BLaER1 treated with 17β-estradiol and CSF1 and Interleukin-3, amounts not matched to agents 10 nM and 100 nM (cell line): ENCODE results near the gene SCAP.
A peak's percentile ranks its signal among the peaks of the same experiment; 100 is the strongest.

Experiments
- H3K27ac ChIP-seq, 11 experiments: shearing (Covaris generic); formaldehyde crosslinking; 2 replicates each; pipeline ENCODE4 v1.8.1; 2022
- H3K27me3 ChIP-seq, 11 experiments: shearing (Covaris generic); formaldehyde crosslinking; 2 replicates each; pipeline ENCODE4 v1.8.1; 2022
- H3K36me3 ChIP-seq, 11 experiments: shearing (Covaris generic); formaldehyde crosslinking; 2 replicates each; pipeline ENCODE4 v1.8.1; 2022
- H3K4me1 ChIP-seq, 10 experiments: shearing (Covaris generic); formaldehyde crosslinking; 2 replicates each; pipeline ENCODE4 v1.8.1; 2022
- H3K4me2 ChIP-seq, 11 experiments: shearing (Covaris generic); formaldehyde crosslinking; 2 replicates each; pipeline ENCODE4 v1.8.1; 2022
- H3K4me3 ChIP-seq, 10 experiments: shearing (Covaris generic); formaldehyde crosslinking; 2 replicates each; pipeline ENCODE4 v1.8.1; 2022
- H3K9ac ChIP-seq, 11 experiments: shearing (Covaris generic); formaldehyde crosslinking; 2 replicates each; pipeline ENCODE4 v1.8.1; 2022
- H3K9me3 ChIP-seq, 11 experiments: shearing (Covaris generic); formaldehyde crosslinking; replicated peaks in 1 of 11; 2 replicates each; pipeline ENCODE4 v1.8.1; 2022
- H4K20me1 ChIP-seq, 11 experiments: shearing (Covaris generic); formaldehyde crosslinking; 2 replicates each; pipeline ENCODE4 v1.8.1; 2022
- Cebpa-rat ChIP-seq, 11 experiments: shearing (Covaris generic); IDR thresholded peaks; 2 replicates each; pipeline ENCODE4 v1.8.1; 2022

Gene SCAP

GRCh38 chr3:47419083-47420043 lies 56.4 kb downstream of the SCAP start:
- Histone ChIP-seq H3K27ac (peak overlapping the region in 5 of 11 experiments; percentile 24 to 91 (median 84); a peak in 5 of 22 replicates), H3K4me2 (no peak overlapping the region)
- no peak for TF ChIP-seq Cebpa-rat (IDR thresholded peaks at IDR 0.05)

GRCh38 chr3:47418167-47419082 lies 57.3 kb downstream of the SCAP start:
- Histone ChIP-seq H3K9ac (0 out of 22 replicates have a peak overlapping the region, but pooled peaks of 1 of the 11 experiments have one; percentile 18), H3K4me2 (peak overlapping the region in 2 of 11 experiments; percentile 5 to 12; a peak in 1 of 22 replicates), H3K4me1 (peaks cover 37 to 69% (median 61%) of the 10 kb centered on the region in 10 experiments), H3K27me3 (no peaks in the 10 kb centered on the region), H3K27ac (no peak overlapping the region), H3K4me3 (no peak overlapping the region), H3K9me3 (no peaks in the 10 kb centered on the region), H4K20me1 (peaks cover 20 to 60% (median 46%) of the 10 kb centered on the region in 11 experiments; a peak in 21 of 22 replicates), H3K36me3 (peaks cover 42 to 84% (median 67%) of the 10 kb centered on the region in 11 experiments)
- TF ChIP-seq Cebpa-rat (IDR thresholded peaks at IDR 0.05): no peak

More at GRCh38 chr3:47419083-47420043, 56.4 kb downstream of the SCAP start:
- H3K9me3 ChIP-seq: no peaks in the 10 kb centered on the region
- H3K27me3 ChIP-seq: no peaks in the 10 kb centered on the region
- H3K9ac ChIP-seq: peak overlapping the region in 3 of 11 experiments; percentile 4 to 19 (median 16); a peak in 3 of 22 replicates
- H4K20me1 ChIP-seq: peaks cover 16 to 50% (median 36%) of the 10 kb centered on the region in 11 experiments; a peak in 21 of 22 replicates
- H3K36me3 ChIP-seq: peaks cover 40 to 84% (median 66%) of the 10 kb centered on the region in 11 experiments
- no peak overlapping the region for H3K4me3 ChIP-seq
- peaks cover 33 to 60% (median 51%) of the 10 kb centered on the region in 10 experiments for H3K4me1 ChIP-seq

DNA sequence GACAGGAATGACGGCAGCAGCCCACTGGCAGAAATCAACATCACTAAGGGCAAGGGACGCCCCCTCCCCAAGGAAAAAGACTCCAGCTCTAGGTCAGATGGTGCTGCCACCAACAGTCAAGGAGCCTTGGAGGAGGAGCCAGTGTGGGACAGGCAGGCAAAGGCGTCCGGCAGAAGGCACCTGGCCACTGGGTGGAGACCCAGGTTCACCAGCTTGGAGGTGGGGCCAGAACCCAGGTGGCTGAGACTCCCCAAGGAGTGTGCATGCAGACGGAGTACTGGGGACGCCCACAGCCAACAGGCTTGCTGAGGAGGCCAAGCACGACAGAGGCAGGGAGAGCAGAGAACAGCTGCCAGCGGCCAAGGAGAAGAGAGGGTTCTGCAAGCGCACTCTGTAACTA lies 59.7 kb downstream of the SCAP start:
- Histone ChIP-seq H3K27ac (peak overlapping the region in 7 of 11 experiments; percentile 17 to 62 (median 31); a peak in 9 of 22 replicates), H4K20me1 (peaks cover 37 to 84% (median 67%) of the 10 kb centered on the region in 11 experiments; a peak in 21 of 22 replicates), H3K27me3 (no peaks in the 10 kb centered on the region), H3K4me2 (peak overlapping the region; percentile 27 to 93 (median 71); a peak in 21 of 22 replicates), H3K9ac (peak overlapping the region in 7 of 11 experiments; percentile 10 to 47 (median 25); a peak in 4 of 22 replicates), H3K9me3 (no peaks in the 10 kb centered on the region), H3K4me3 (no peak overlapping the region; a peak in 1 of 20 replicates), H3K4me1 (peaks cover 17 to 59% (median 53%) of the 10 kb centered on the region in 10 experiments), H3K36me3 (peaks cover 63 to 88% (median 74%) of the 10 kb centered on the region in 11 experiments)
- TF ChIP-seq Cebpa-rat (IDR thresholded peaks at IDR 0.05): no peak

DNA sequence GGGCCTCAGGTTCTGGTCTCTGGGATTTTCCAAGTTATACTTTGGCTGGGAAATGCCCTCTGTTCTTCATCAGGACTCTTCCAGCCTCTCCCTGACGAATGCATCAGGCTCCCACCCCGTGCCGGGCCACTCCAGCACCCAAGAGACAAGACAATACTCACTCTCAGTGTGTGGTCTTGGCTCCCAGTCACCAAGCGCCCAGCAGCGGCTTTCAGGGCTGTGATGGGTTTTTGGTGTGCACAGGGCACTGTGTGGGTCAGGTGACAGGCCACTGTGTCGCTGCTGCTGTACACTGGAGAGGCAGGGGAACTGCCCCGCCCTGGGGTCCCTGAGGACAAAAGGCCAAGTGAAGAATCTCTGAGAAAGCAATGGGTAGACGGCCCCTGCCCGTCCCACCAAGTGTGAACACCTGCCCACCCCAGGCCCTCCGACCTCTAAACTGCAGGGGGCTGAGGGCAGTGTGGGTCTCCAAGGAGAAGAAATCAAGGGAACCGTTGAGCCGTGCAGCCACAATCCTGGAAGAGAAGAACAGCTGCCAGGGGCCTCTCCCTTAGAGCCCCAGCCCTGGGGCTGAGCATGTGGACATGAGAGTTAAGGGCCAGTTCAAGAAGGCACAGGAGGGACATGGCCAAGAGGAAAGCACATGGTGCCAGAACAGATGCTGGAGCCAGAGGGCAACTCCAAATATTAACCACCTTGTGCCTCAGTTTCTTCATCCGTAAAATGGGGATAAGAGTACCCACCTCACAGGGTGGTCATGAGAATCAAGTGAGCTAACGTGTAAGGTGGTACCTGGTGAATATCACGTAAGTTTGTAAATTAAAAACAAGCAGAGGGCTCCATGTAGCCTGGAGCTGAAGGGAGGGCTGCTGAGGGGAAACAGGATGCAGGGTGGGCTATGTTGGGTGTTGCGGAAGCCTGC lies 60.8 kb downstream of the SCAP start:
- Histone ChIP-seq H3K36me3 (peaks cover 61 to 89% (median 73%) of the 10 kb centered on the region in 11 experiments), H4K20me1 (peaks cover 40 to 80% (median 66%) of the 10 kb centered on the region in 11 experiments; a peak in 21 of 22 replicates)

DNA sequence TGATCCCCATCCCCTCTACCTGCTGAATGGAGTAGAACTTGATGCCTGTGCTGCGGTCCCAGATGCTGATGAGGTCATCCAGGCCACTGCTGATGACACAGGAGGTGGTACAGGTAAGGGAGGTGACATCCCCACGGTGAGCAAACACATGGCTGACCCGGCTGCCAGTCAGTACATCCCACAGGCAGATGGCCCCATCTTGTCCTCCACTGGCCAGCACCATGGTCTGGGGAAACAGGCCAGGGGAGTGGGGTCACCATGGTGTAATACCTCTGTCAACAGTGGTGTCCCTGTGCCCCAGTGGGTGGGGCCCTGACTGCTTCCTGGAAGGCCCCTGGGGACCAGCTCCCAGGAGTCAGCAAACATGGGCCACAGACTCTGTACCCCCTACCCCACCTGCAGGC lies 61.6 kb downstream of the SCAP start:
- TF ChIP-seq Cebpa-rat (IDR thresholded peaks at IDR 0.05): no peak
- Histone ChIP-seq H3K4me2 (peak overlapping the region in 10 of 11 experiments; percentile 40 to 93 (median 75); a peak in 19 of 22 replicates), H3K36me3 (peaks cover 61 to 89% (median 73%) of the 10 kb centered on the region in 11 experiments), H3K9ac (peak overlapping the region in 9 of 11 experiments; percentile 14 to 56 (median 31); a peak in 14 of 22 replicates), H3K27me3 (no peaks in the 10 kb centered on the region), H4K20me1 (peaks cover 40 to 80% (median 67%) of the 10 kb centered on the region in 11 experiments; a peak in 21 of 22 replicates), H3K9me3 (no peaks in the 10 kb centered on the region), H3K4me1 (peaks cover 17 to 53% (median 47%) of the 10 kb centered on the region in 10 experiments), H3K4me3 (peak overlapping the region in 3 of 10 experiments; percentile 12 to 21 (median 16); a peak in 1 of 20 replicates), H3K27ac (peak overlapping the region in 7 of 11 experiments; percentile 7 to 62 (median 31); a peak in 9 of 22 replicates)

More for the DNA sequence above, 60.8 kb downstream of the SCAP start:
- no peaks in the 10 kb centered on the region for H3K9me3 ChIP-seq
- H3K4me1 ChIP-seq: peaks cover 17 to 53% (median 47%) of the 10 kb centered on the region in 10 experiments
- peak overlapping the region in 2 of 10 experiments; percentile 12 to 16; a peak in 1 of 20 replicates for H3K4me3 ChIP-seq
- H3K9ac ChIP-seq: peak overlapping the region in 9 of 11 experiments; percentile 14 to 56 (median 31); a peak in 15 of 22 replicates
- no peaks in the 10 kb centered on the region for H3K27me3 ChIP-seq
- H3K27ac ChIP-seq: peak overlapping the region in 8 of 11 experiments; percentile 7 to 62 (median 28); a peak in 10 of 22 replicates
- peak overlapping the region; percentile 27 to 93 (median 71); a peak in 20 of 22 replicates for H3K4me2 ChIP-seq
- TF ChIP-seq Cebpa-rat (IDR thresholded peaks at IDR 0.05): no peak

- no peak for TF ChIP-seq Cebpa-rat (IDR thresholded peaks at IDR 0.05)
- no peaks in the 10 kb centered on the region for H3K27me3 ChIP-seq
- peak overlapping the region in 5 of 11 experiments; percentile 14 to 47 (median 22); a peak in 6 of 22 replicates for H3K9ac ChIP-seq
- no peak overlapping the region for H3K4me3 ChIP-seq
- H3K27ac ChIP-seq: peak overlapping the region in 2 of 11 experiments; percentile 55 to 62; a peak in 3 of 22 replicates
- no peaks in the 10 kb centered on the region for H3K9me3 ChIP-seq
- peaks cover 61 to 89% (median 73%) of the 10 kb centered on the region in 11 experiments for H3K36me3 ChIP-seq
- peak overlapping the region in 10 of 11 experiments; percentile 40 to 93 (median 75); a peak in 18 of 22 replicates for H3K4me2 ChIP-seq
- peaks cover 40 to 82% (median 70%) of the 10 kb centered on the region in 11 experiments; a peak in 21 of 22 replicates for H4K20me1 ChIP-seq
- H3K4me1 ChIP-seq: peaks cover 17 to 51% (median 47%) of the 10 kb centered on the region in 10 experiments
Measured at GRCh38 chr3:47413751-47414150, 62.0 kb downstream of the SCAP start.
